Natural killer cell (primary cell): Measurements from ENCODE around the gene BRIX1. TPM values are rescaled to one million over a fixed set of nuclear protein-coding genes. Genes with fewer than 3 reads are reported as not detected.
A peak's percentile ranks its signal among the peaks of the same experiment; 100 is the strongest.

Experiments used
- ATAC-seq, 3 donors: fragments of 150-1000 bp in 2 of 3; fragments of 200-7000 bp in 1 of 3; cut with Tn5 transposase; 1 replicate in 1 of 3; 2 replicates in 2 of 3; pipeline ENCODE4 v1.10.0; 2021; ENCODE audit warnings: mild to moderate bottlenecking in 2 of 3, moderate library complexity in 2 of 3
- DNase-seq, 2 donors: peaks; one replicate each; pipeline versions ENCODE4 v3.0.0 to v3.0.0-alpha.2; 2013 to 2021; ENCODE audit warnings: mixed read lengths in 1 of 2
- H3K27ac ChIP-seq: one replicate; pipeline ENCODE4 v1.5.1; 2013; ENCODE audit warnings: mild to moderate bottlenecking, low read length
- H3K27me3 ChIP-seq: one replicate; pipeline ENCODE4 v1.6.1; 2013; ENCODE audit warnings: low read length; ENCODE audit not compliant: control insufficient read depth, insufficient read depth
- H3K36me3 ChIP-seq: one replicate; pipeline ENCODE4 v1.6.1; 2013; ENCODE audit warnings: low read length; ENCODE audit not compliant: control insufficient read depth, insufficient read depth
- H3K4me1 ChIP-seq: one replicate; pipeline ENCODE4 v1.6.1; 2013; ENCODE audit warnings: low read length; ENCODE audit not compliant: control insufficient read depth, insufficient read depth
- H3K4me3 ChIP-seq: one replicate; pipeline ENCODE4 v1.5.1; 2013; ENCODE audit warnings: low read length
- H3K9me3 ChIP-seq: one replicate; pipeline ENCODE4 v1.6.1; 2013; ENCODE audit warnings: low read length; ENCODE audit not compliant: control insufficient read depth, insufficient read depth
- H3K27ac Mint-ChIP-seq, 2 donors: one replicate each; pipeline ENCODE4 v1.8.0; 2022; ENCODE audit warnings: mild to moderate bottlenecking in 2 of 2, mixed read lengths in 2 of 2, moderate library complexity in 1 of 2
- H3K27me3 Mint-ChIP-seq, 2 donors: one replicate each; pipeline ENCODE4 v1.8.0; 2022; ENCODE audit warnings: low read depth in 2 of 2, mixed read lengths in 2 of 2
- H3K36me3 Mint-ChIP-seq: one replicate; pipeline ENCODE4 v1.8.0; 2022; ENCODE audit warnings: mixed read lengths
- H3K4me1 Mint-ChIP-seq, 2 donors: one replicate each; pipeline ENCODE4 v1.8.0; 2022; ENCODE audit warnings: mixed read lengths in 2 of 2
- H3K4me3 Mint-ChIP-seq: one replicate; pipeline ENCODE4 v1.8.0; 2022; ENCODE audit warnings: mild to moderate bottlenecking, moderate library complexity, mixed read lengths
- H3K9me3 Mint-ChIP-seq, 2 donors: one replicate each; pipeline ENCODE4 v1.8.0; 2022; ENCODE audit warnings: mixed read lengths in 2 of 2
- WGBS: methylation state at CpG from one replicate; pipeline ENCODE4 v1.1.7; 2013; ENCODE audit warnings: missing lambda C conversion rate; ENCODE audit not compliant: insufficient coverage; 5-methylcytosine and 5-hydroxymethylcytosine counted together
- intact Hi-C: fragments of 100-400 bp; cut with micrococcal nuclease; formaldehyde crosslinking; loops from one replicate; pipeline ENCODE4 v1.14.2; 2022
- total RNA-seq, 4 donors: library from RNA; stranded (reverse); fragments of 120-200 nt in 1 of 4; gene quantifications; one replicate each; pipeline versions ENCODE4 v1.2.3 to v1.2.4, GENCODE V29; 2013 to 2022
- TF ChIP-seq, protein P1 (sequence below): fragments of 200-600 bp; IDR thresholded peaks from one replicate; pipeline ENCODE4 v1.8.0; 2022; ENCODE audit warnings: antibody characterized with exemption

Gene BRIX1
- total RNA-seq, 3 donors from 2014 or later (not counting 1 experiment from before 2014, with no cell fraction given) = 18.0 to 30.9 (median 30.6) TPM

DNA sequence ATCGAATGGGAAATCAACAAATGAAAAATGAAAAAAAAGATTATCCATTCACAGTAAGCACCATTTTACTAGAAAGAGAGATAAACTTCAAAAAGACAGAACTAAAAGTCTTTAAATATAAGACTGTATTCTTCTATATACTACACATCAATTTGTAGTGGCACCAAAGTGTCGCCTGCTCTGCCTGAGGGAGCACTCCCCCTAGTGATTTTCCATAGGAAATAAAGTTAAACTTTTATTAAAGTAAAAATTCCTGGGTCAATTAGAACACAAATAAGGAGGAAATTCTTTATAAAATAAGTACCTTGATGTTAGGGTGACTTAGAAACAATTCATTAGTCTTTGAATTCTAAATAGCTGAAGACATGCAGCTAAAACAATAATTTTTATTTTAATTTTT lies 9.9 kb upstream of the BRIX1 start:
- H3K4me3 Mint-ChIP-seq = no peak overlapping the region
- intact Hi-C loops = no loop called here
- DNase-seq (no peak), ATAC-seq (no peak)
- Histone ChIP-seq H3K9me3 (no peaks in the 10 kb centered on the region), H3K27me3 (no peaks in the 10 kb centered on the region), H3K4me1 (no peaks in the 10 kb centered on the region), H3K27ac (no peak overlapping the region), H3K4me3 (no peak overlapping the region), H3K36me3 (peaks cover 24% of the 10 kb centered on the region)
- H3K4me1 Mint-ChIP-seq = peaks cover 0 to 4% of the 10 kb centered on the region in 2 donors
- TF ChIP-seq, protein P1, sequence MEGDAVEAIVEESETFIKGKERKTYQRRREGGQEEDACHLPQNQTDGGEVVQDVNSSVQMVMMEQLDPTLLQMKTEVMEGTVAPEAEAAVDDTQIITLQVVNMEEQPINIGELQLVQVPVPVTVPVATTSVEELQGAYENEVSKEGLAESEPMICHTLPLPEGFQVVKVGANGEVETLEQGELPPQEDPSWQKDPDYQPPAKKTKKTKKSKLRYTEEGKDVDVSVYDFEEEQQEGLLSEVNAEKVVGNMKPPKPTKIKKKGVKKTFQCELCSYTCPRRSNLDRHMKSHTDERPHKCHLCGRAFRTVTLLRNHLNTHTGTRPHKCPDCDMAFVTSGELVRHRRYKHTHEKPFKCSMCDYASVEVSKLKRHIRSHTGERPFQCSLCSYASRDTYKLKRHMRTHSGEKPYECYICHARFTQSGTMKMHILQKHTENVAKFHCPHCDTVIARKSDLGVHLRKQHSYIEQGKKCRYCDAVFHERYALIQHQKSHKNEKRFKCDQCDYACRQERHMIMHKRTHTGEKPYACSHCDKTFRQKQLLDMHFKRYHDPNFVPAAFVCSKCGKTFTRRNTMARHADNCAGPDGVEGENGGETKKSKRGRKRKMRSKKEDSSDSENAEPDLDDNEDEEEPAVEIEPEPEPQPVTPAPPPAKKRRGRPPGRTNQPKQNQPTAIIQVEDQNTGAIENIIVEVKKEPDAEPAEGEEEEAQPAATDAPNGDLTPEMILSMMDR = no peak
- H3K36me3 Mint-ChIP-seq = peaks cover 6% of the 10 kb centered on the region
- 100% methylated on average over 1 of the region's 2 CpGs for WGBS
- H3K27me3 Mint-ChIP-seq = no peaks in the 10 kb centered on the region
- no peaks in the 10 kb centered on the region for H3K9me3 Mint-ChIP-seq
- no peak overlapping the region for H3K27ac Mint-ChIP-seq

DNA sequence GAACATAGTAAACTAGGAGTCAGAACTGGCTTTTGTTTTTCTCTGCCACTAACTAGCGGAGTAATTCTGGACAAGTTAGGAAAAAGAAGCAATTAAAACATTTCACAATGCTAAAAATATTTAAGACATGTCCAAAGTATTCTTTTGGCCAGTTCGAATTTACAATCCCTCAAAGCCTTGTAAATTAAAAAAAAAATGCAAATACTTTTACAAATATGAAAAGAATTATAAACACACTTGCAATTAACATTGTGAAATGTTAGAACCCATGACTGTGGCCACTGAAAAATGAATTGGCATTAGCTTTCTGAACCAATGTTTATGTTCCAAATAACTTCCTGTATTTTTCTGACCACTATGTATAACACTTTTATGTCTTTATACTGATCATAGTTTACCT lies 2.4 kb upstream of the BRIX1 start:
- H3K4me1 Mint-ChIP-seq = peaks cover 18 to 37% of the 10 kb centered on the region in 2 donors
- 100% methylated on average over 1 of the region's 2 CpGs for WGBS
- H3K4me3 ChIP-seq = no peak overlapping the region
- H3K4me1 ChIP-seq = peaks cover 13% of the 10 kb centered on the region
- H3K36me3 ChIP-seq = peaks cover 33% of the 10 kb centered on the region
- ATAC-seq (no peak), DNase-seq (no peak)
- intact Hi-C loops = no loop called here
- peaks cover 13% of the 10 kb centered on the region for H3K36me3 Mint-ChIP-seq
- TF ChIP-seq, protein P1 = no peak
- no peaks in the 10 kb centered on the region for H3K27me3 Mint-ChIP-seq
- no peak overlapping the region for H3K27ac ChIP-seq
- H3K27ac Mint-ChIP-seq = no peak overlapping the region
- H3K27me3 ChIP-seq = no peaks in the 10 kb centered on the region
- no peak overlapping the region for H3K4me3 Mint-ChIP-seq
- no peaks in the 10 kb centered on the region for H3K9me3 ChIP-seq
- no peaks in the 10 kb centered on the region for H3K9me3 Mint-ChIP-seq

DNA sequence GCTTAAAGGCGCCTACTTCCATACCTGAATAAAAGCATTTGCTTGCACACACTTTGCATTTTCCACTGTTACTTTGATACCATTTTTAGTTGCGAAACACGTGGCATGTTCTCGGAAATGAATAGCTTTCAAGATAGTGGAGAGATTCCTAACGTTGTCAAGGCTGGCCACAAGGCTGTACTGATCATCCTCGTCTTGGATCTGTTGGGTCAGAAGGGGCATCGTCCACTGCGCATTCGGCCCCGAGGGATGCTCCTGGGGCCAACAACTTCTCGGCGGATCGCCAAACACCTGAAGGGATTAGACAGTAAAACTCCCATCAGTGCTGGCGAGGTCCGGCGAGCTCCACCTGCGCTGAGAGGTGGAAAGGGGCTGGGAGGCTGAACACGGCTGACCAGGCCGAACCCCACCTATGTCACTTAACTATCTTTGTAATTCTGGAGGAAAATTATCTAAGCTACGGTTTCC lies 806 bp upstream of the BRIX1 start:
- peak in 1 of 2 donors; percentile 21 for DNase-seq
- H3K36me3 Mint-ChIP-seq = peaks cover 7% of the 10 kb centered on the region
- H3K27me3 Mint-ChIP-seq = no peaks in the 10 kb centered on the region
- no peaks in the 10 kb centered on the region for H3K9me3 Mint-ChIP-seq
- H3K4me3 ChIP-seq = peak overlapping the region; percentile 93
- TF ChIP-seq, protein P1 = no peak
- no peaks in the 10 kb centered on the region for H3K9me3 ChIP-seq
- H3K27ac ChIP-seq = peak overlapping the region; percentile 81
- H3K27me3 ChIP-seq = no peaks in the 10 kb centered on the region
- intact Hi-C loops = loop anchor here (1.0 to 5.0 kb wide), 5 partner anchors 15 to 1472 kb away; partner anchors contain the start of genes AMACR, DNAJC21, TARS1 and TTC23L
- ATAC-seq = no peak
- H3K4me3 Mint-ChIP-seq = no peak overlapping the region
- 6% methylated on average over 18 of the region's 20 CpGs for WGBS
- no peak overlapping the region for H3K27ac Mint-ChIP-seq
- peaks cover 18 to 36% of the 10 kb centered on the region in 2 donors for H3K4me1 Mint-ChIP-seq
- H3K36me3 ChIP-seq = peaks cover 22% of the 10 kb centered on the region
- H3K4me1 ChIP-seq = peaks cover 13% of the 10 kb centered on the region

DNA sequence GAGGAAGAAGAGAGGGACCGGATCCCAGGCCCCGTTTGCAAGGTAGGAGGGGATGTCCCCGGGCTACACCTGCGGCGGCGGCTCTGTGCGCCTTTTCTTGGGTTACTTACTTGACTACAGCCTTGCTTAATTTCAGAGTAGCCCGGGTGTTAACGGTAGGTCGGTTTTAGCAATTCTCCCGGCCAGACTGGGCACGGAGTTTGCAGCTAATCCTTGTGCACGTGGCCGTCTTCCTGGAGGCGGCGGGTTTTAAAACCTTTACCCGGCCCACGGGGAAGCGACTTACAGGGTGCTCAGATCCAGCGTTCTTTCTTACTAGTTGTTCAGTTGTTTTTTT lies 313 bp downstream of the BRIX1 start:
- 0% methylated on average over 20 of the region's 20 CpGs for WGBS
- Histone ChIP-seq H3K9me3 (no peaks in the 10 kb centered on the region), H3K27ac (peak overlapping the region; percentile 81), H3K36me3 (peaks cover 28% of the 10 kb centered on the region), H3K4me3 (peak overlapping the region; percentile 93), H3K4me1 (peaks cover 13% of the 10 kb centered on the region), H3K27me3 (no peaks in the 10 kb centered on the region)
- Mint-ChIP-seq H3K27ac (no peak overlapping the region), H3K27me3 (no peaks in the 10 kb centered on the region), H3K4me3 (no peak overlapping the region), H3K9me3 (no peaks in the 10 kb centered on the region), H3K4me1 (peaks cover 18 to 32% of the 10 kb centered on the region in 2 donors), H3K36me3 (peaks cover 7% of the 10 kb centered on the region)
- TF ChIP-seq, protein P1 = no peak
- DNase-seq (no peak), ATAC-seq (peak; percentile 2 to 18 (median 15))
- intact Hi-C loops = loop anchor here (1.0 to 5.0 kb wide), 5 partner anchors 13 to 1474 kb away; partner anchors contain the start of genes AMACR, DNAJC21, TARS1 and TTC23L
